Cerebellar nuclear complex (tissue), 1 donor: ENCODE data around the gene DESI1.
"Not testable (repeated sequence)": the region's sequence is repeated elsewhere in the genome, so short reads cannot be mapped to it uniquely, and the experiment has no call there.

Experiments
- DNase-seq, 2 experiments: peaks; one replicate each; lab custom pipeline; 2025; lab: John Stamatoyannopoulos, UW

DESI1 gene

GRCh38 chr22:41634610-41635009 is 13.8 kb upstream of the DESI1 start:
- not testable (repeated sequence) for DNase-seq

GRCh38 chr22:41631615-41632014 is 10.8 kb upstream of the DESI1 start:
- not testable (repeated sequence) for DNase-seq

GRCh38 chr22:41631115-41631514 is 10.3 kb upstream of the DESI1 start:
- DNase-seq = not testable (repeated sequence)

- no peak for DNase-seq
Measured at GRCh38 chr22:41625577-41625976, 4.7 kb upstream of the DESI1 start.

- DNase-seq = no peak
Measured at GRCh38 chr22:41621911-41622179, 1.0 kb upstream of the DESI1 start.

GRCh38 chr22:41621099-41621910 is 462 bp upstream of the DESI1 start, which contains the start of gene XRCC6:
Gene XRCC6, plus strand, starts transcription at chr22:41621295. Its CDS starts 710 bp downstream, at chr22:41622005.
- DNase-seq = peak; percentile 92 to 97

- no peak for DNase-seq
Measured at GRCh38 chr22:41619979-41620588, 759 bp downstream of the DESI1 start.

- no peak for DNase-seq
Measured at GRCh38 chr22:41613456-41613855, 7.4 kb downstream of the DESI1 start.

- DNase-seq = no peak
Measured at GRCh38 chr22:41612603-41613306, 8.1 kb downstream of the DESI1 start.

GRCh38 chr22:41608386-41608785 is 12.5 kb downstream of the DESI1 start:
- DNase-seq = no peak

- DNase-seq = no peak
Measured at GRCh38 chr22:41603873-41604332, 16.9 kb downstream of the DESI1 start.

- no peak for DNase-seq
Measured at GRCh38 chr22:41600976-41601375, 19.9 kb downstream of the DESI1 start.

- no peak for DNase-seq
Measured at GRCh38 chr22:41598891-41599635, 21.8 kb downstream of the DESI1 start.

- no peak for DNase-seq
Measured at GRCh38 chr22:41598081-41598480, 22.8 kb downstream of the DESI1 start.

GRCh38 chr22:41597635-41597953 is 23.2 kb downstream of the DESI1 start:
- DNase-seq = no peak

- DNase-seq = no peak
Measured at GRCh38 chr22:41596776-41597634, 23.8 kb downstream of the DESI1 start.

- no peak for DNase-seq
Measured at GRCh38 chr22:41595703-41596102, 25.1 kb downstream of the DESI1 start.

GRCh38 chr22:41593336-41593960 is 27.4 kb downstream of the DESI1 start:
- not testable (repeated sequence) for DNase-seq

GRCh38 chr22:41589391-41590241 is 31.2 kb downstream of the DESI1 start, which contains the start of gene PMM1:
Gene PMM1, minus strand, starts transcription at chr22:41589840. Its CDS starts 35 bp downstream, at chr22:41589805.
- DNase-seq = peak; percentile 99

GRCh38 chr22:41587347-41587723 is 33.5 kb downstream of the DESI1 start:
- no peak for DNase-seq
